ENCODE data around the gene ATG10. TPM values are rescaled to one million over a fixed set of nuclear protein-coding genes. Genes with fewer than 3 reads are reported as not detected.
"Not testable (repeated sequence)": the region's sequence is repeated elsewhere in the genome, so short reads cannot be mapped to it uniquely, and the experiment has no call there.

The ATG10 gene
- total RNA-seq, 6 experiments from 2014 or later, result 3.7 to 4.8 (median 4.4) TPM

DNA sequence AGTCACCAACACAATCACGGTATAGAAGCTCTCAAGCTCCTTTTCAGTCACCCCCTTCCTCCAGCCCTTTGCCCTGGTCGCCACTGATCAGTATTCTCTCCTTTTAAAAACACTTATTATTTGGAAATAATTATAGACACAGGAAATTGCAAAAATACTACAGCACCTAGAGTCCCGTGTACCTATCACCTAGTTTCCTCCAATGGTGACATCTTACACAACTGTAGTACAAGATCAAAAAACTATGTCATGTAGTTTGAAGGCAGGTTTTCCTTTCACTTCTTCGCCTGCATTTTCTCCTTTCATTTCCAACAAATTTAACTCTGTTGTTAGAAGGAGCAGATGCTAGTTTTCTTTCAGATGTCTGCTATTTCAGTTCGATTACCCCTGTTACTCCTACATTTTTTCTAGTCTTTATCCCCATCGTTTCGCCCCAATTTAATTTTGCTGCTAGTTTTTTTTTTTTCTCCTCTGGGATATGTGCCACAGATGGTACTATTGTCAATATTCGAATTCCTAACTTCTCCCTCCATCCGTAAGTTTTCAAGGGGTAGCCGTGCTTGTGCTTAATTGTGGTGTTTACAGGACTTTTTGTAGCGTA is 612 bp upstream of the ATG10 start:
- TF ChIP-seq CTCF (IDR thresholded peaks at IDR 0.05), result no peak
- DNase-seq, result peak; percentile 1
- no peaks in the 10 kb centered on the region for H3K36me3 Mint-ChIP-seq (ENCODE audit: low read depth)

GRCh38 chr5:81972492-81972783 is 615 bp downstream of the ATG10 start:
- H3K9me3 Mint-ChIP-seq, result no peaks in the 10 kb centered on the region
- H3K36me3 Mint-ChIP-seq (ENCODE audit: low read depth), result peaks cover 8% of the 10 kb centered on the region; the same call in 1 of the 2 replicates
- no peaks in the 10 kb centered on the region for H3K27me3 Mint-ChIP-seq (ENCODE audit: insufficient read depth)
- peak overlapping the region; percentile 79 for H3K27ac Mint-ChIP-seq
- H3K4me3 Mint-ChIP-seq, result peak overlapping the region; percentile 85
- H3K4me1 Mint-ChIP-seq (ENCODE audit: low read depth), result peaks cover 23% of the 10 kb centered on the region
- no peak for DNase-seq
- no peak for TF ChIP-seq CTCF (IDR thresholded peaks at IDR 0.05)

More for the DNA sequence above, 612 bp upstream of the ATG10 start:
- peaks cover 23% of the 10 kb centered on the region for H3K4me1 Mint-ChIP-seq (ENCODE audit: low read depth)
- H3K27ac Mint-ChIP-seq, result peak overlapping the region; percentile 90
- peak overlapping the region; percentile 91 for H3K4me3 Mint-ChIP-seq
- no peaks in the 10 kb centered on the region for H3K9me3 Mint-ChIP-seq
- no peaks in the 10 kb centered on the region for H3K27me3 Mint-ChIP-seq (ENCODE audit: insufficient read depth)

GRCh38 chr5:81980160-81980559 is 8.3 kb downstream of the ATG10 start:
- Mint-ChIP-seq H3K27ac (no peak overlapping the region), H3K9me3 (no peaks in the 10 kb centered on the region), H3K36me3 (ENCODE audit: low read depth) (peaks cover 16% of the 10 kb centered on the region; the same call in 1 of the 2 replicates), H3K4me1 (ENCODE audit: low read depth) (no peaks in the 10 kb centered on the region), H3K4me3 (no peak overlapping the region), H3K27me3 (ENCODE audit: insufficient read depth) (no peaks in the 10 kb centered on the region)
- TF ChIP-seq CTCF (IDR thresholded peaks at IDR 0.05), result no peak
- DNase-seq, result no peak

DNA sequence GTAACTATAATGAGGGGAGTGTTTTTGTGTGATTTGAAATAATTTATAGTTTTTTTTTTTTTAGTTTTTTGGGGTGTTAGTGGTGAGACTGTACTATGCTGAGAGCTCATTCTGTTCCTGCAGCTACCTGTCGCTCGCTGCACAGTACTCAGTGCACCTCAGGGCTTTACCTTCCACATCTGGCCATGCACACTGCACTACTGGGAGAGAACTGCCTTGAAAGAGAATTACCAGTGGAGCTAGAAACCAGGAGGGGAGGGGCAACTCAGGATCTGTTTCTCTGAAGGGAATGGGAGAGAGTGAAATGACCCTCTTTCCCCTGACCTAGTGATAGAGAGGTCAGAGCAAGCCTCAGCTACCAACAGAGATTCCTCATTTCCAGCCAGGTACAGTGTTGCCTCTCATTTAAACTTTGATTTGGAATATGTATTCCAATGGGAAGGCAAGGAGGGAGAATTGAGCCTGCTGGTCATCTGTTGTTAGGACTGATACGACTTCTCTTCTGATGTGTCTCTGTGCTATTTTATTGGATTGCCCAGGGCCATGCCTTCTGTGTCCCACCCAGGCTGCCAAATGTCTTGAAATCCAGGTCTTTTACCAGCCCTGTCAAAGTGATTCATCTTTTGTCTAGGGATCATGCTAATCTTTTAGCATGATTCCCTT is 8.9 kb downstream of the ATG10 start:
- Mint-ChIP-seq H3K36me3 (ENCODE audit: low read depth) (peaks cover 16% of the 10 kb centered on the region; the same call in 1 of the 2 replicates), H3K4me3 (no peak overlapping the region), H3K27ac (no peak overlapping the region), H3K27me3 (ENCODE audit: insufficient read depth) (no peaks in the 10 kb centered on the region), H3K4me1 (ENCODE audit: low read depth) (no peaks in the 10 kb centered on the region), H3K9me3 (no peaks in the 10 kb centered on the region)
- TF ChIP-seq CTCF (IDR thresholded peaks at IDR 0.05), result no peak
- DNase-seq, result no peak

GRCh38 chr5:81982172-81982685 is 10.4 kb downstream of the ATG10 start:
- peaks cover 10% of the 10 kb centered on the region; the same call in 1 of the 2 replicates for H3K36me3 Mint-ChIP-seq (ENCODE audit: low read depth)
- H3K4me1 Mint-ChIP-seq (ENCODE audit: low read depth); H3K4me3 Mint-ChIP-seq; H3K27ac Mint-ChIP-seq; DNase-seq; H3K9me3 Mint-ChIP-seq; H3K27me3 Mint-ChIP-seq (ENCODE audit: insufficient read depth): not testable (repeated sequence)

GRCh38 chr5:81983148-81983547 is 11.3 kb downstream of the ATG10 start:
- DNase-seq; H3K4me3 Mint-ChIP-seq; H3K27me3 Mint-ChIP-seq (ENCODE audit: insufficient read depth); H3K36me3 Mint-ChIP-seq (ENCODE audit: low read depth); H3K9me3 Mint-ChIP-seq; H3K4me1 Mint-ChIP-seq (ENCODE audit: low read depth); H3K27ac Mint-ChIP-seq: not testable (repeated sequence)

DNA sequence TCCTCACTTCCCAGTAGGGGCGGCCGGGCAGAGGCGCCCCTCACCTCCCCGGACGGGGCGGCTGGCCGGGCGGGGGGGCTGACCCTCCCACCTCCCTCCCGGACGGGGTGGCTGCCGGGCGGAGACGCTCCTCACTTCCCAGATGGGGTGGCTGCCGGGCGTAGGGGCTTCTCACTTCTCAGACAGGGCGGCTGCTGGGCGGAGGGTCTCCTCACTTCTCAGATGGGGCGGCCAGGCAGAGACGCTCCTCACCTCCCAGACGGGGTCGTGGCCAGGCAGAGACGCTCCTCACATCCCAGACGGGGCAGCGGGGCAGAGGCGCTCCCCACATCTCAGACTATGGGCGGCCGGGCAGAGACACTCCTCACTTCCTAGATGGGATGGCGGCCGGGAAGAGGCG is 11.7 kb downstream of the ATG10 start:
- not testable (repeated sequence) for H3K4me3 Mint-ChIP-seq; H3K36me3 Mint-ChIP-seq (ENCODE audit: low read depth)

More for the DNA sequence above, 11.7 kb downstream of the ATG10 start:
- H3K9me3 Mint-ChIP-seq; H3K4me1 Mint-ChIP-seq (ENCODE audit: low read depth); DNase-seq; H3K27ac Mint-ChIP-seq; H3K27me3 Mint-ChIP-seq (ENCODE audit: insufficient read depth): not testable (repeated sequence)
